Measurements from ENCODE around the gene SPECC1L.

The SPECC1L gene

DNA sequence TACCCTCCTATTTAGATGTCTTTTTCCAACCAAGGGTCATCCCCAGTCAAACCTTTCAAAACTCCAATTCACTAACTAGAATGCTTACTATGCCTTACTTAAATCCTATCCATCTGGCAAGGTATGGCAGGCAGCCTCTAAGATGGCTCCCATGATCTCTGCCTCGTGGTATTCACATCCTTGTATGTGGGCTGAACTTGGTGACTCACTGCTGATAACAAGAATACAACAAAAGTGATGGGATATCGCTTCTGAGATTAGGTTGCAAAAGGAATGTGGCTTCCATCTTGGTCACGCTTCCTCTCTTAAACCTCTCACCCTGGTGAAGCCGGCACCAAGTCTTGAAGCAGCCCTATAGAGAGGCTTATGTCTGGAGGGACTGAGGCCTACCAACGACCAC is 194.9 kb downstream of the SPECC1L start:
- no peak for TF ChIP-seq CTCF (IDR thresholded peaks at IDR 0.05; ENCODE audit: low read length, missing control alignments)
- H3K4me3 ChIP-seq (replicated peaks; ENCODE audit: low read depth, low read length) = no peak overlapping the region
- DNase-seq (ENCODE audit: low read depth) = peak; percentile 81

DNA sequence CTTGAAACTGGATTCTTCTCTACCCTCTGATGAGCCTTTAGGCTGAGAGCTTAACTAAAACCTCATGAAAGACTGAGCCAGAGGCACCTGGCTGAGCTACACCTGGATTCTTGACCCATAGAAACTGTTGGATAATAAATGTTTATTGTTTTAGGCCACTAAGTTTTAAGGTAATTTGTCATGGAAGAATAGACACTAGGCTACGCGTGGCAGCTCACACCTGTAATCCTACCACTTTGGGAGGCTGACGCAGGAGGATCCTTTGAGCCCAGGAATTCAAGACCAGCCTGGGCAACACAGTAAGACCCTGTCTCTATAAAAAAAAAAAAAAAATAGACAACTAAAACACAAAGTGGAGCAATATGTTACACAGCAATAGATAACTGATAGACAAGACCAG is 195.3 kb downstream of the SPECC1L start:
- no peak for TF ChIP-seq CTCF (IDR thresholded peaks at IDR 0.05; ENCODE audit: low read length, missing control alignments)
- no peak for DNase-seq (ENCODE audit: low read depth)
- no peak overlapping the region for H3K4me3 ChIP-seq (replicated peaks; ENCODE audit: low read depth, low read length)

- DNase-seq (ENCODE audit: low read depth) = peak; percentile 83
These were observed 196.2 kb downstream of the SPECC1L start for GRCh38 chr22:24466716-24467328.

DNA sequence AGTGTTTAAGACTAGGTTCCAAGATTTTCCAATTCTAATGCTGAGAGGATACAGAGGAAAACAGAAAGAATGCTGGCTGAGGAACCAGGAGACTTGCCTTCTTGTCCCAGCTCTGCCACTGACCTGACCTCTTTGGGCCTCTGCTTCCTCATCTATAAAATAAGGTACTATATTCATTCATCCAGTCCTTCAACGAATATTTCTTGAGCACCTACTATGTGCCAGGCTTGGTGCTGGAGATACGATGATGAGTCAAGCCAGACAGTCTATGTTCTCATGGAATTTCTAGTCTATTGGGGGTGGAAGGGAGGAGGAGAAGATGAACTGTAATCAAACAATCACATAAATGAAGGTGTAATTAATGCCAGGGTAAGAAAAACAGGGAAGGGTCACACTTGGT is 196.7 kb downstream of the SPECC1L start:
- no peak for DNase-seq (ENCODE audit: low read depth)
- no peak for TF ChIP-seq CTCF (IDR thresholded peaks at IDR 0.05; ENCODE audit: low read length, missing control alignments)

More at GRCh38 chr22:24466716-24467328, 196.2 kb downstream of the SPECC1L start:
- H3K4me3 ChIP-seq (replicated peaks; ENCODE audit: low read depth, low read length) = no peak overlapping the region
- no peak for TF ChIP-seq CTCF (IDR thresholded peaks at IDR 0.05; ENCODE audit: low read length, missing control alignments)

More for the DNA sequence above, 196.7 kb downstream of the SPECC1L start:
- H3K4me3 ChIP-seq (replicated peaks; ENCODE audit: low read depth, low read length) = no peak overlapping the region
